HepG2 (cell line): Measurements from ENCODE around the gene SYS1.
A peak's percentile ranks its signal among the peaks of the same experiment; 100 is the strongest.

Experiments
- BRCA1 ChIP-seq: sonication (generic); formaldehyde crosslinking; IDR thresholded peaks from 2 replicates; pipeline ENCODE4 v1.4.0; 2020; ENCODE audit warnings: missing genetic modification reagents
- MTA3 ChIP-seq: sonication (generic); formaldehyde crosslinking; IDR thresholded peaks from 2 replicates; pipeline ENCODE4 v1.4.0; 2020; ENCODE audit warnings: missing genetic modification reagents
- NFIC ChIP-seq: IDR thresholded peaks from 2 replicates; pipeline ENCODE4 v1.6.1; 2012; ENCODE audit warnings: mild to moderate bottlenecking, low read length, inconsistent platforms
- NFYC ChIP-seq: IDR thresholded peaks from 2 replicates; pipeline ENCODE4 v1.6.1; 2016; ENCODE audit warnings: missing genetic modification reagents, missing compliant biosample characterization
- REST ChIP-seq, 2 experiments: IDR thresholded peaks; 2 replicates each; pipeline ENCODE4 v1.6.1; 2011 to 2012; ENCODE audit warnings: low read length in 2 of 2, borderline replicate concordance in 1 of 2, low read depth in 1 of 2, mild to moderate bottlenecking in 1 of 2, moderate library complexity in 1 of 2
- WIZ ChIP-seq: sonication (generic); formaldehyde crosslinking; IDR thresholded peaks from 2 replicates; pipeline ENCODE4 v1.5.1; 2020; ENCODE audit warnings: mild to moderate bottlenecking, missing genetic modification reagents
- ZNF121 ChIP-seq: sonication (generic); formaldehyde crosslinking; IDR thresholded peaks from 2 replicates; pipeline ENCODE4 v1.5.0; 2020; ENCODE audit warnings: mild to moderate bottlenecking, missing genetic modification reagents
- ZNF335 ChIP-seq: sonication (generic); formaldehyde crosslinking; IDR thresholded peaks from 2 replicates; pipeline ENCODE4 v1.4.0; 2020; ENCODE audit warnings: missing genetic modification reagents
- ZNF431 ChIP-seq: sonication (generic); formaldehyde crosslinking; IDR thresholded peaks from 2 replicates; pipeline ENCODE4 v1.9.0; 2022; ENCODE audit warnings: missing genetic modification reagents, low read depth, mild to moderate bottlenecking, borderline replicate concordance
- ZNF432 ChIP-seq: sonication (generic); formaldehyde crosslinking; IDR thresholded peaks from 2 replicates; pipeline ENCODE4 v1.5.0; 2020; ENCODE audit warnings: missing genetic modification reagents, mild to moderate bottlenecking, borderline replicate concordance
- TF ChIP-seq, protein P1 (sequence below): IDR thresholded peaks from 2 replicates; pipeline ENCODE4 v1.4.0; 2020; ENCODE audit warnings: mild to moderate bottlenecking, missing genetic modification reagents
- TF ChIP-seq, protein P2 (sequence below): fragments of 450-650 bp; IDR thresholded peaks from 2 replicates; pipeline ENCODE4 v1.6.1; 2017; ENCODE audit warnings: mild to moderate bottlenecking
- TF ChIP-seq, protein P3 (sequence below): sonication (generic); formaldehyde crosslinking; IDR thresholded peaks from 2 replicates; pipeline ENCODE4 v1.5.0; 2020; ENCODE audit warnings: mild to moderate bottlenecking, missing genetic modification reagents, moderate library complexity

DNA sequence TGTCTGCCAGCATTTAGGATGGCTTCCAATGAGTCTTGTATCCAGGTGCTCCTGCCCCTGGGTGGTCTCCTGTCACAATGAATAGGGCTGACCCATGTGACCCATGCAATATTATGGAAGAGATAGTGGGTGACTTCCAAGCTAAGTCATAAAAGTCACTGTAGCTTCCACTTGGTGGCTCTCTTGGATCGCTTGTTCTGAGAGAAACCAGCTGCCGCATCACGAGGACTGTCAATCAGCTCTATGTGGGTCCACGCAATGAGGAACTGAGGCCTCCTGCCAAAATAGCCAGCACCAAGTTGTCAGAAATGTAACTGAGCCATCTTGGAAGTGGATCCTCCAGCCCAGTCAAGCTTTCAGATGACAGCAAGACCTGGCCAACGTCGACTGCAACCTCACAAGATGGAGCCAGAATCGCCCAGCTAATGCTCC, 40.0 kb upstream of the SYS1 start:
- TF ChIP-seq, protein P1, sequence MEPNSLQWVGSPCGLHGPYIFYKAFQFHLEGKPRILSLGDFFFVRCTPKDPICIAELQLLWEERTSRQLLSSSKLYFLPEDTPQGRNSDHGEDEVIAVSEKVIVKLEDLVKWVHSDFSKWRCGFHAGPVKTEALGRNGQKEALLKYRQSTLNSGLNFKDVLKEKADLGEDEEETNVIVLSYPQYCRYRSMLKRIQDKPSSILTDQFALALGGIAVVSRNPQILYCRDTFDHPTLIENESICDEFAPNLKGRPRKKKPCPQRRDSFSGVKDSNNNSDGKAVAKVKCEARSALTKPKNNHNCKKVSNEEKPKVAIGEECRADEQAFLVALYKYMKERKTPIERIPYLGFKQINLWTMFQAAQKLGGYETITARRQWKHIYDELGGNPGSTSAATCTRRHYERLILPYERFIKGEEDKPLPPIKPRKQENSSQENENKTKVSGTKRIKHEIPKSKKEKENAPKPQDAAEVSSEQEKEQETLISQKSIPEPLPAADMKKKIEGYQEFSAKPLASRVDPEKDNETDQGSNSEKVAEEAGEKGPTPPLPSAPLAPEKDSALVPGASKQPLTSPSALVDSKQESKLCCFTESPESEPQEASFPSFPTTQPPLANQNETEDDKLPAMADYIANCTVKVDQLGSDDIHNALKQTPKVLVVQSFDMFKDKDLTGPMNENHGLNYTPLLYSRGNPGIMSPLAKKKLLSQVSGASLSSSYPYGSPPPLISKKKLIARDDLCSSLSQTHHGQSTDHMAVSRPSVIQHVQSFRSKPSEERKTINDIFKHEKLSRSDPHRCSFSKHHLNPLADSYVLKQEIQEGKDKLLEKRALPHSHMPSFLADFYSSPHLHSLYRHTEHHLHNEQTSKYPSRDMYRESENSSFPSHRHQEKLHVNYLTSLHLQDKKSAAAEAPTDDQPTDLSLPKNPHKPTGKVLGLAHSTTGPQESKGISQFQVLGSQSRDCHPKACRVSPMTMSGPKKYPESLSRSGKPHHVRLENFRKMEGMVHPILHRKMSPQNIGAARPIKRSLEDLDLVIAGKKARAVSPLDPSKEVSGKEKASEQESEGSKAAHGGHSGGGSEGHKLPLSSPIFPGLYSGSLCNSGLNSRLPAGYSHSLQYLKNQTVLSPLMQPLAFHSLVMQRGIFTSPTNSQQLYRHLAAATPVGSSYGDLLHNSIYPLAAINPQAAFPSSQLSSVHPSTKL (CRISPR knock-in tag): peak; percentile 52
- TF ChIP-seq NFYC (CRISPR knock-in tag) (peak; percentile 35; the same call in 1 of the 2 replicates), ZNF335 (CRISPR knock-in tag) (0 out of 2 replicates have a peak, but pooled peaks have one; percentile 63), ZNF121 (CRISPR knock-in tag) (no peak), BRCA1 (CRISPR knock-in tag) (no peak), NFIC (no peak), MTA3 (CRISPR knock-in tag) (no peak), WIZ (no peak), ZNF431 (no peak), REST (IDR thresholded peaks at IDR 0.05; ENCODE audit: borderline replicate concordance in 1 of 2, low read depth in 1 of 2, low read length in 2 of 2) (no peak), ZNF432 (no peak)
- TF ChIP-seq, protein P2, sequence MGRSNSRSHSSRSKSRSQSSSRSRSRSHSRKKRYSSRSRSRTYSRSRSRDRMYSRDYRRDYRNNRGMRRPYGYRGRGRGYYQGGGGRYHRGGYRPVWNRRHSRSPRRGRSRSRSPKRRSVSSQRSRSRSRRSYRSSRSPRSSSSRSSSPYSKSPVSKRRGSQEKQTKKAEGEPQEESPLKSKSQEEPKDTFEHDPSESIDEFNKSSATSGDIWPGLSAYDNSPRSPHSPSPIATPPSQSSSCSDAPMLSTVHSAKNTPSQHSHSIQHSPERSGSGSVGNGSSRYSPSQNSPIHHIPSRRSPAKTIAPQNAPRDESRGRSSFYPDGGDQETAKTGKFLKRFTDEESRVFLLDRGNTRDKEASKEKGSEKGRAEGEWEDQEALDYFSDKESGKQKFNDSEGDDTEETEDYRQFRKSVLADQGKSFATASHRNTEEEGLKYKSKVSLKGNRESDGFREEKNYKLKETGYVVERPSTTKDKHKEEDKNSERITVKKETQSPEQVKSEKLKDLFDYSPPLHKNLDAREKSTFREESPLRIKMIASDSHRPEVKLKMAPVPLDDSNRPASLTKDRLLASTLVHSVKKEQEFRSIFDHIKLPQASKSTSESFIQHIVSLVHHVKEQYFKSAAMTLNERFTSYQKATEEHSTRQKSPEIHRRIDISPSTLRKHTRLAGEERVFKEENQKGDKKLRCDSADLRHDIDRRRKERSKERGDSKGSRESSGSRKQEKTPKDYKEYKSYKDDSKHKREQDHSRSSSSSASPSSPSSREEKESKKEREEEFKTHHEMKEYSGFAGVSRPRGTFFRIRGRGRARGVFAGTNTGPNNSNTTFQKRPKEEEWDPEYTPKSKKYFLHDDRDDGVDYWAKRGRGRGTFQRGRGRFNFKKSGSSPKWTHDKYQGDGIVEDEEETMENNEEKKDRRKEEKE: no peak
- TF ChIP-seq, protein P3, sequence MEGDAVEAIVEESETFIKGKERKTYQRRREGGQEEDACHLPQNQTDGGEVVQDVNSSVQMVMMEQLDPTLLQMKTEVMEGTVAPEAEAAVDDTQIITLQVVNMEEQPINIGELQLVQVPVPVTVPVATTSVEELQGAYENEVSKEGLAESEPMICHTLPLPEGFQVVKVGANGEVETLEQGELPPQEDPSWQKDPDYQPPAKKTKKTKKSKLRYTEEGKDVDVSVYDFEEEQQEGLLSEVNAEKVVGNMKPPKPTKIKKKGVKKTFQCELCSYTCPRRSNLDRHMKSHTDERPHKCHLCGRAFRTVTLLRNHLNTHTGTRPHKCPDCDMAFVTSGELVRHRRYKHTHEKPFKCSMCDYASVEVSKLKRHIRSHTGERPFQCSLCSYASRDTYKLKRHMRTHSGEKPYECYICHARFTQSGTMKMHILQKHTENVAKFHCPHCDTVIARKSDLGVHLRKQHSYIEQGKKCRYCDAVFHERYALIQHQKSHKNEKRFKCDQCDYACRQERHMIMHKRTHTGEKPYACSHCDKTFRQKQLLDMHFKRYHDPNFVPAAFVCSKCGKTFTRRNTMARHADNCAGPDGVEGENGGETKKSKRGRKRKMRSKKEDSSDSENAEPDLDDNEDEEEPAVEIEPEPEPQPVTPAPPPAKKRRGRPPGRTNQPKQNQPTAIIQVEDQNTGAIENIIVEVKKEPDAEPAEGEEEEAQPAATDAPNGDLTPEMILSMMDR (CRISPR knock-in tag): peak; percentile 99
